Fibroblast of lung (primary cell): ENCODE data around the gene LPP. TPM values are rescaled to one million over a fixed set of nuclear protein-coding genes. Genes with fewer than 3 reads are reported as not detected.

ENCODE experiments used
- DNase-seq, 2 donors: peaks; one replicate each; pipeline versions ENCODE4 v3.0.0 to v3.0.0-alpha.2; 2010; ENCODE audit warnings: low read depth in 2 of 2
- H2AFZ ChIP-seq: 2 replicates; pipeline ENCODE4 v1.5.1; 2012; ENCODE audit warnings: low read length, control low read depth, inconsistent platforms
- H3K27ac ChIP-seq: 2 replicates; pipeline ENCODE4 v1.5.1; 2011; ENCODE audit warnings: low read length, control low read depth; ENCODE audit not compliant: insufficient read depth
- H3K27me3 ChIP-seq: 2 replicates; pipeline ENCODE4 v1.5.1; 2011; ENCODE audit warnings: mild to moderate bottlenecking, low read length; ENCODE audit not compliant: control insufficient read depth, insufficient read depth
- H3K36me3 ChIP-seq: 2 replicates; pipeline ENCODE4 v1.5.1; 2011; ENCODE audit warnings: low read length; ENCODE audit not compliant: control insufficient read depth, insufficient read depth
- H3K4me1 ChIP-seq: 2 replicates; pipeline ENCODE4 v1.5.1; 2011; ENCODE audit warnings: low read length; ENCODE audit not compliant: control insufficient read depth, insufficient read depth; ENCODE audit errors: extremely low read depth
- H3K4me2 ChIP-seq: 2 replicates; pipeline ENCODE4 v1.5.1; 2011; ENCODE audit warnings: low read length, control low read depth; ENCODE audit not compliant: insufficient read depth; ENCODE audit errors: extremely low read depth
- H3K4me3 ChIP-seq, 4 experiments: fragments of 200-600 bp in 1 of 4; sonication (generic) in 1 of 4; replicated peaks in 1 of 4; 2 replicates each; pipeline ENCODE4 v1.5.1; 2011 to 2016; ENCODE audit warnings: low read length in 4 of 4, low read depth in 3 of 4, mild to moderate bottlenecking in 3 of 4, control low read depth in 2 of 4, inconsistent platforms in 1 of 4, mixed read lengths in 1 of 4; ENCODE audit not compliant: insufficient read depth in 1 of 4; ENCODE audit errors: control extremely low read depth in 1 of 4
- H3K79me2 ChIP-seq: 2 replicates; pipeline ENCODE4 v1.5.1; 2012; ENCODE audit warnings: mild to moderate bottlenecking, low read length, inconsistent platforms; ENCODE audit not compliant: control insufficient read depth, insufficient read depth
- H3K9ac ChIP-seq: 2 replicates; pipeline ENCODE4 v1.5.1; 2011; ENCODE audit warnings: mild to moderate bottlenecking, low read length, control low read depth; ENCODE audit not compliant: insufficient read depth
- H3K9me3 ChIP-seq: 2 replicates; pipeline ENCODE4 v1.5.1; 2012; ENCODE audit warnings: low read depth, low read length; ENCODE audit not compliant: control insufficient read depth, insufficient read depth
- H4K20me1 ChIP-seq: 2 replicates; pipeline ENCODE4 v1.5.1; 2011; ENCODE audit warnings: low read length; ENCODE audit not compliant: control insufficient read depth, insufficient read depth; ENCODE audit errors: extremely low read depth
- CTCF ChIP-seq, 2 donors: IDR thresholded peaks in 1 of 2; conservative IDR thresholded peaks in 1 of 2; 1 replicate in 1 of 2; 2 replicates in 1 of 2; pipeline ENCODE4 v1.5.1; 2011 to 2012; ENCODE audit warnings: low read length in 2 of 2, control low read depth in 1 of 2, inconsistent platforms in 1 of 2, low read depth in 1 of 2, mild to moderate bottlenecking in 1 of 2
- EZH2 ChIP-seq: IDR thresholded peaks from 2 replicates; pipeline ENCODE4 v1.5.1; 2012; ENCODE audit warnings: low read length, control low read depth, mild to moderate bottlenecking; ENCODE audit errors: missing control alignments
- polyA plus RNA-seq, 2 donors: library from polyadenylated mRNA; depleted of rRNA in 1 of 2; stranded (reverse) in 1 of 2; unstranded in 1 of 2; fragments of >200 nt; gene quantifications; 2 replicates each; pipeline ENCODE4 v1.2.1, GENCODE V29; 2011 to 2012; ENCODE audit warnings: missing spikeins in 1 of 2
- total RNA-seq: library from RNA; depleted of rRNA; stranded (reverse); fragments of >200 nt; gene quantifications from 2 replicates; pipeline ENCODE4 v1.2.1, GENCODE V29; 2014

LPP gene
- total and polyA plus RNA-seq, 2 donors (not counting 1 experiment from before 2014, with no cell fraction given), result 69.0 to 124 TPM

- Histone ChIP-seq H3K27ac (no peak overlapping the region), H3K36me3 (no peaks in the 10 kb centered on the region), H3K4me2 (no peak overlapping the region), H3K79me2 (peaks cover 11% of the 10 kb centered on the region), H3K4me3 (no peak overlapping the region), H2AFZ (no peak overlapping the region), H4K20me1 (no peaks in the 10 kb centered on the region), H3K27me3 (no peaks in the 10 kb centered on the region), H3K9ac (no peak overlapping the region), H3K4me1 (peaks cover 7% of the 10 kb centered on the region), H3K9me3 (no peaks in the 10 kb centered on the region)
- TF ChIP-seq CTCF (conservative IDR thresholded peaks at IDR 0.05 in 1 of 2, IDR thresholded peaks at IDR 0.05 in 1 of 2; ENCODE audit: low read depth in 1 of 2, low read length in 2 of 2) (no peak), EZH2 (no peak)
- DNase-seq, result no peak
Measured at GRCh38 chr3:188431040-188431439, 277.1 kb downstream of the LPP start.

GRCh38 chr3:188431553-188431952 lies 277.6 kb downstream of the LPP start:
- Histone ChIP-seq H3K4me1 (peaks cover 7% of the 10 kb centered on the region), H2AFZ (no peak overlapping the region), H3K4me2 (no peak overlapping the region), H3K27ac (no peak overlapping the region), H3K4me3 (no peak overlapping the region), H3K79me2 (peaks cover 11% of the 10 kb centered on the region), H3K9me3 (no peaks in the 10 kb centered on the region), H4K20me1 (no peaks in the 10 kb centered on the region), H3K27me3 (no peaks in the 10 kb centered on the region), H3K9ac (no peak overlapping the region), H3K36me3 (no peaks in the 10 kb centered on the region)
- peak; percentile 33 to 59 for DNase-seq
- TF ChIP-seq EZH2 (no peak), CTCF (conservative IDR thresholded peaks at IDR 0.05 in 1 of 2, IDR thresholded peaks at IDR 0.05 in 1 of 2; ENCODE audit: low read depth in 1 of 2, low read length in 2 of 2) (no peak)

GRCh38 chr3:188432802-188433520 lies 279.0 kb downstream of the LPP start:
- peaks cover 2% of the 10 kb centered on the region for H3K79me2 ChIP-seq

More at GRCh38 chr3:188432802-188433520, 279.0 kb downstream of the LPP start:
- no peak overlapping the region for H3K27ac ChIP-seq
- no peaks in the 10 kb centered on the region for H3K27me3 ChIP-seq
- TF ChIP-seq EZH2, result no peak
- TF ChIP-seq CTCF (conservative IDR thresholded peaks at IDR 0.05 in 1 of 2, IDR thresholded peaks at IDR 0.05 in 1 of 2; ENCODE audit: low read depth in 1 of 2, low read length in 2 of 2), result no peak
- peak; percentile 32 to 84 for DNase-seq
- H3K9ac ChIP-seq, result no peak overlapping the region
- H3K9me3 ChIP-seq, result no peaks in the 10 kb centered on the region
- no peaks in the 10 kb centered on the region for H3K36me3 ChIP-seq
- H2AFZ ChIP-seq, result no peak overlapping the region
- H3K4me1 ChIP-seq, result peaks cover 7% of the 10 kb centered on the region
- H3K4me3 ChIP-seq, result no peak overlapping the region
- no peaks in the 10 kb centered on the region for H4K20me1 ChIP-seq
- peak overlapping the region; percentile 18 for H3K4me2 ChIP-seq
